B cell (primary cell): ENCODE measurements around the gene FRYL.

Experiments
- EZH2 ChIP-seq: IDR thresholded peaks from 2 replicates; pipeline ENCODE4 v1.6.1; 2012; ENCODE audit warnings: borderline replicate concordance, low read depth, mild to moderate bottlenecking, moderate library complexity, low read length; ENCODE audit not compliant: insufficient read depth, poor library complexity, severe bottlenecking
- TF ChIP-seq, protein P1 (sequence below): fragments of 200-600 bp; IDR thresholded peaks from one replicate; pipeline ENCODE4 v1.8.0; 2022; ENCODE audit warnings: antibody characterized with exemption, mild to moderate bottlenecking

DNA sequence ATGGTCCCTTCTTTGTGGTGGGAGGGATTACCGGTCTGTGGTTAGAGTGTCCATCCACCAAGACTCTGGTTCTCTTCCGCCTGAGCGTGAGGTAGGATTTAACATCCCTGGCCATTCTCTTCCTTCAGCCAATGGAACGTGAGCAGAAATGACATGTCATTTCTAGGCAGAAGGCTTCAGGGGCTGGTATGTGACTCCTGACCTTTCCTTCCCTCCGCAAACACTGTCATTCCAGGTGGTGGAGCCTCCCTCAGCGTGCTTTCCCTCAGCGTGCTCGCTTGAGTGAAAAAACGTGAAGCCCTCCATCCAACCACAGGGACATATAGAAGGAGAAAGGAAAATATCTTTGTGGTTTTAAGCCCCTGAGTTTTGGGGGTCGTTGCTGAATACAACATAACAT is 330.9 kb downstream of the FRYL start:
- TF ChIP-seq, protein P1, sequence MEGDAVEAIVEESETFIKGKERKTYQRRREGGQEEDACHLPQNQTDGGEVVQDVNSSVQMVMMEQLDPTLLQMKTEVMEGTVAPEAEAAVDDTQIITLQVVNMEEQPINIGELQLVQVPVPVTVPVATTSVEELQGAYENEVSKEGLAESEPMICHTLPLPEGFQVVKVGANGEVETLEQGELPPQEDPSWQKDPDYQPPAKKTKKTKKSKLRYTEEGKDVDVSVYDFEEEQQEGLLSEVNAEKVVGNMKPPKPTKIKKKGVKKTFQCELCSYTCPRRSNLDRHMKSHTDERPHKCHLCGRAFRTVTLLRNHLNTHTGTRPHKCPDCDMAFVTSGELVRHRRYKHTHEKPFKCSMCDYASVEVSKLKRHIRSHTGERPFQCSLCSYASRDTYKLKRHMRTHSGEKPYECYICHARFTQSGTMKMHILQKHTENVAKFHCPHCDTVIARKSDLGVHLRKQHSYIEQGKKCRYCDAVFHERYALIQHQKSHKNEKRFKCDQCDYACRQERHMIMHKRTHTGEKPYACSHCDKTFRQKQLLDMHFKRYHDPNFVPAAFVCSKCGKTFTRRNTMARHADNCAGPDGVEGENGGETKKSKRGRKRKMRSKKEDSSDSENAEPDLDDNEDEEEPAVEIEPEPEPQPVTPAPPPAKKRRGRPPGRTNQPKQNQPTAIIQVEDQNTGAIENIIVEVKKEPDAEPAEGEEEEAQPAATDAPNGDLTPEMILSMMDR, result no peak
- TF ChIP-seq EZH2, result no peak
